Subcutaneous abdominal adipose tissue (tissue), 5 donors: Measurements from ENCODE around the gene CA10.

Source experiments
- H3K27ac ChIP-seq: one replicate; pipeline ENCODE4 v1.7.0; 2013; ENCODE audit warnings: low read depth, mild to moderate bottlenecking, inconsistent platforms, low read length, moderate library complexity
- H3K27me3 ChIP-seq, 5 donors: one replicate each; pipeline ENCODE4 v1.7.0; 2013; ENCODE audit warnings: low read length in 5 of 5, inconsistent platforms in 1 of 5; ENCODE audit not compliant: control insufficient read depth in 5 of 5, insufficient read depth in 4 of 5
- H3K36me3 ChIP-seq, 5 donors: one replicate each; pipeline ENCODE4 v1.7.0; 2013; ENCODE audit warnings: low read length in 5 of 5; ENCODE audit not compliant: control insufficient read depth in 5 of 5, insufficient read depth in 5 of 5
- H3K4me1 ChIP-seq, 5 donors: one replicate each; pipeline ENCODE4 v1.7.0; 2013; ENCODE audit warnings: low read length in 5 of 5, mild to moderate bottlenecking in 3 of 5, moderate library complexity in 1 of 5; ENCODE audit not compliant: control insufficient read depth in 5 of 5, insufficient read depth in 5 of 5
- H3K4me3 ChIP-seq, 5 donors: one replicate each; pipeline ENCODE4 v1.7.0; 2013; ENCODE audit warnings: low read length in 5 of 5, low read depth in 1 of 5
- H3K9ac ChIP-seq, 5 donors: one replicate each; pipeline ENCODE4 v1.7.0; 2013; ENCODE audit warnings: low read length in 5 of 5, mild to moderate bottlenecking in 4 of 5, moderate library complexity in 3 of 5
- H3K9me3 ChIP-seq, 5 donors: one replicate each; pipeline ENCODE4 v1.7.0; 2013; ENCODE audit warnings: low read length in 5 of 5; ENCODE audit not compliant: control insufficient read depth in 5 of 5
- donor health status: healthy.
- donor health status: healthy.
- donor health status: healthy.
- donor health status: healthy.
- donor health status: healthy.

The CA10 gene

DNA sequence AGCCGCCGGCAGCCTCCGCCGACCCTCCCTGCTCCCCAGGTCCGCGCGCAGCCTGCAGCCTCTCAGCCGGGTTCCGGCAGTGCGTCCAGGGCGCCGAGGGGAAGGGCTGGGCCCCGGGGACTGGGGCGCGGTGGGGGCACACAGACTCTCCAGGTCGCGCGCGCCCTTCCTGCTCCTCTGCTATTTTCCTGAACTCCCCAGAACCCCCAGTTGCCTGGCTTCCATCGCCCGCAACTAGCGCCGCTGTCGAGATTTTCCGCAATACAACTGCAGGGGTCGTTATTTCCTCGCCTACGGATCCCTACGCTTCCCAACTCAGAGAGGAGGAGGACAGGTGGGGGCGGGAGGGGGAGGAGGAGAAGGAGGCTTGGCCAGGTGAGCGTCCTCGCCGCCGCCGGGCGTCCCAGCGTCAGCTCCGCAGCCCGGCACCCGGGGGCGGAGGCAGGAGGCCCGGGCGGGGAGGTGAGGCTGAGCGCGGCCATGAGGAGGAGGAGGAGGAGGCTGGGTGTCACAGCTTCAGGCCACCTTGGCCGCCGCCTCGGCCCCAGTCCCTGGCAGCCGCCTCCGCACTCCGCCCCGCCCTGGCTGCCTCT lies at the start of gene CA10:
CA10 (minus strand) TSS at position 265 of the 593 bp plus-strand sequence.
- Histone ChIP-seq H3K27me3 (peaks cover 33 to 45% (median 34%) of the 10 kb centered on the region in 5 donors), H3K36me3 (no peaks in the 10 kb centered on the region), H3K9me3 (peaks cover 0 to 2% (median 0%) of the 10 kb centered on the region in 5 donors), H3K4me1 (peaks cover 0 to 9% (median 0%) of the 10 kb centered on the region in 5 donors), H3K27ac (no peak within 1 kb of the TSS), H3K4me3 (no peak within 1 kb of the TSS), H3K9ac (no peak within 1 kb of the TSS)

- H3K36me3 ChIP-seq, result no peaks in the 10 kb centered on the region
- no peaks in the 10 kb centered on the region for H3K27me3 ChIP-seq
- H3K4me1 ChIP-seq, result no peaks in the 10 kb centered on the region
- H3K9ac ChIP-seq, result no peak overlapping the region
- H3K9me3 ChIP-seq, result no peaks in the 10 kb centered on the region
- H3K4me3 ChIP-seq, result no peak overlapping the region
- H3K27ac ChIP-seq, result no peak overlapping the region
Measured at GRCh38 chr17:52207796-52208195, 49.3 kb upstream of the CA10 start.

DNA sequence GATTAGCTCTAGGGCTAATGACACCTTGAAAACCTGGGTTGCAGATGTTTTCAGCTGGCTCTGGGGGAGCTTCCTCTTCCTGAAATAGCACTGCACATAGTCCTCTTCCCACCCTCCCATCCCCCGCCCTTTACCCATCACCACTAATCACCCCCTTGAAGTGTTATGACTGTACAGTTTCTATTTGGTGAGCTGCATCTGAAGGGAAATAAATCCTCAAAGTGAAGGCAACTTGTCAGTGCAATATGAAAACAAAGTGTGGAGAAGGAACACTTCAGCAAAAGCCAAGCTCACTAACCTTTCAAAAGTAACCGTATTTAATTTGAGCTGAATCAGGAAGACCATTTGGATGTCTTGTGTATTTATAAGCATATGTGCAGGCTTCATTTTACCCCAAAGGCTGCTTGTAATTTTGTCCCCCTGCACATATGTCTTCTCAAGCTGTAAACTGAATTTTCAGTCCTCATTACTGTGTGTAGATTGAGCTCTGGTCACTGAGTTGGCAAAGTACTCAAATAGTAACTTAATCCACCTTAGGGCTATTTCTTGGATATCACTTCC lies 44.1 kb upstream of the CA10 start:
- Histone ChIP-seq H3K9ac (no peak overlapping the region), H3K9me3 (no peaks in the 10 kb centered on the region), H3K4me3 (no peak overlapping the region), H3K27me3 (no peaks in the 10 kb centered on the region), H3K4me1 (no peaks in the 10 kb centered on the region), H3K27ac (no peak overlapping the region), H3K36me3 (no peaks in the 10 kb centered on the region)

- H3K4me3 ChIP-seq, result no peak overlapping the region
- H3K9me3 ChIP-seq, result no peaks in the 10 kb centered on the region
- H3K36me3 ChIP-seq, result no peaks in the 10 kb centered on the region
- H3K27ac ChIP-seq, result no peak overlapping the region
- H3K4me1 ChIP-seq, result no peaks in the 10 kb centered on the region
- no peak overlapping the region for H3K9ac ChIP-seq
- no peaks in the 10 kb centered on the region for H3K27me3 ChIP-seq
Measured at GRCh38 chr17:52201767-52202519, 43.4 kb upstream of the CA10 start.

DNA sequence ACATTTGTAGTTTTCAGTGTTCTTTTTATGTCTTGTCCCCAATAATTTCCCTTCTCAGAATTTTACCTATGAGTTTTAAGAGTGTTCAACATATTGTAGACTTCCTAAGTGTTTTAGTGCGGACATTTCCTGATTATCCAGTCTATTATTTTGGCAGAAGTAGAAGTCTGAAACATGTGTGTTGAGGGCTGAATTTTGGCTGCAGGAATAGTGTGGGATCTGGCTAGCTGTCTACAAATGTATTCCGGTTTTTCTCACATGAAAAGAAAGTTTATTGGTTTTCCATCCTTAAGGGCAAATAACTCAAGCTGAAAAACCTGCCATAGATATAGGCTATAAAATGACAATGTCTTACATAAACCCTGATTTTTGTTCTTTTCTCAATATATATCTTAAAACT lies 33.0 kb upstream of the CA10 start:
- H3K4me1 ChIP-seq, result no peaks in the 10 kb centered on the region
- no peaks in the 10 kb centered on the region for H3K36me3 ChIP-seq
- no peak overlapping the region for H3K27ac ChIP-seq
- H3K9ac ChIP-seq, result no peak overlapping the region
- H3K4me3 ChIP-seq, result no peak overlapping the region
- H3K9me3 ChIP-seq, result peaks cover 0 to 3% (median 0%) of the 10 kb centered on the region in 5 donors
- H3K27me3 ChIP-seq, result no peaks in the 10 kb centered on the region

DNA sequence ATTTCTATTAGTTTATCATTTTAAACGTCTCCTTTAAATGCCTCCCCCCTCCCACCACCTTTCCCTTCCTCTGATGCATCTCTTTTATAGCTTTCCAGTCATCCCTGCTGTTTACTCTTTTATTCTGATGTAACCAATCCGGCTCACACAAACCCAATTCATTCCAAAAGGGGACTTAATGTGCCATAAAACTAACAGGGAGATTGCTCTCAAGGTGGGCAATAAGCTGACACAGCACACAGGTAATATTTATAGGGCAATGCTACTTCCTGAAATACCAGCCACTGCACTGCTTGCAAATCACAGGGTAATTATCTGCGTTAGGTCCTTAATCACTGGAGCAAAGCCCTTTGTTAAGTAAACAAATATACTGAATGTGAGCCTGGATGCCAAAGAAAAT lies 23.3 kb upstream of the CA10 start:
- no peak overlapping the region for H3K9ac ChIP-seq
- no peak overlapping the region for H3K27ac ChIP-seq
- no peak overlapping the region for H3K4me3 ChIP-seq
- H3K9me3 ChIP-seq, result no peaks in the 10 kb centered on the region
- H3K4me1 ChIP-seq, result no peaks in the 10 kb centered on the region
- H3K27me3 ChIP-seq, result no peaks in the 10 kb centered on the region
- no peaks in the 10 kb centered on the region for H3K36me3 ChIP-seq

DNA sequence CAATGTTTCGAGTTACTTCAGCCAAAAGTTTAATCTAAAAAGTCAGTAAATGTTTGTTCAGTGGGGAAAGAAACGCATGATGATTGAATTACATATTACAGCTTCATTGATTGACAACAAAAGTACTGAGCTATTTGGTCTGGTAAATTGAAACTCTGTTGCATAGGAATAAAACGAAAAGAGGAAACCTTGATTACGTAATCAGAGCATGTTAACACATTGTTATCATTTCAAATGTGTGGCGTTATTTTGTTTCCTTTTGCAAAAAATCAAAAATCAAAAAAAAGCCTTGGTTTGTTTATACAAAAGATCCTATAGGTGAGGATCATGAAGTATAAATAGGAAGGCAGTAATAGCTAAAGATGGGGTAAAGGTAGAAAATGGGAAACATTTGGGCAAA lies 19.5 kb upstream of the CA10 start:
- H3K4me3 ChIP-seq, result no peak overlapping the region
- H3K4me1 ChIP-seq, result no peaks in the 10 kb centered on the region
- H3K27me3 ChIP-seq, result no peaks in the 10 kb centered on the region
- H3K36me3 ChIP-seq, result no peaks in the 10 kb centered on the region
- no peaks in the 10 kb centered on the region for H3K9me3 ChIP-seq
- no peak overlapping the region for H3K9ac ChIP-seq
- H3K27ac ChIP-seq, result no peak overlapping the region

GRCh38 chr17:52170963-52171572 lies 12.6 kb upstream of the CA10 start:
- Histone ChIP-seq H3K9me3 (no peaks in the 10 kb centered on the region), H3K4me3 (no peak overlapping the region), H3K4me1 (no peaks in the 10 kb centered on the region), H3K27ac (no peak overlapping the region), H3K36me3 (no peaks in the 10 kb centered on the region), H3K27me3 (no peaks in the 10 kb centered on the region), H3K9ac (no peak overlapping the region)

DNA sequence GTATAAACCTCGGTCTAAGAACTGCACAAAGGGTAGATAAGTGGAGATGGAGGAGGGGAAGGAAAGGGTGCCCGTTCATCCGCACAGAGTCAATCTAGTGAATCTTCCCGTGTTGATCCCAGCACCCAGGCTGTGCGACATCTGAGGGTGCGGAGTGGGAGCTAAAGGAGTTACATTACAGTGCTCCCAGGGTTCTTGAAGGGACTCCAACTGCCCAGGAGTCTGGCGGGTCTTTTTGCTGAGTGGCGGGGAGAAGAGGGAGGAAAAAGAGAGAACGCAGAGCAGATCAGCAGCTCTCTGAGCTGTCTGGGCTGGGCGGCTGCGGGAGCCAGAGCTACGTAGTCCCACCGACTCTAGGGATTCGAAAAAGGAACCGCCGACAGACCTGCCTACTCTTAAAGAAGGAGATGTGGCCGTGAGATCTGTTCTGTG lies 1.6 kb upstream of the CA10 start:
- Histone ChIP-seq H3K9ac (no peak overlapping the region), H3K27ac (no peak overlapping the region), H3K4me3 (no peak overlapping the region), H3K27me3 (peaks cover 32 to 45% (median 34%) of the 10 kb centered on the region in 5 donors), H3K4me1 (peaks cover 0 to 9% (median 0%) of the 10 kb centered on the region in 5 donors), H3K36me3 (no peaks in the 10 kb centered on the region), H3K9me3 (peaks cover 0 to 2% (median 0%) of the 10 kb centered on the region in 5 donors)
